BE2C (cell line): ENCODE results near the gene FOXN1.
"Not testable (repeated sequence)": the region's sequence is repeated elsewhere in the genome, so short reads cannot be mapped to it uniquely, and the experiment has no call there.

Experiments used
- DNase-seq: peaks from one replicate; pipeline ENCODE4 v3.0.0-alpha.2; 2020
- H3K27me3 ChIP-seq: fragments of 250-450 bp; sonication (Bioruptor Pico); 2 replicates; pipeline ENCODE4 v1.5.1; 2020; ENCODE audit warnings: mild to moderate bottlenecking
- H3K36me3 ChIP-seq: fragments of 250-450 bp; sonication (Bioruptor Pico); 2 replicates; pipeline ENCODE4 v1.5.1; 2020; ENCODE audit warnings: mild to moderate bottlenecking
- H3K4me1 ChIP-seq: fragments of 250-450 bp; sonication (Bioruptor Pico); 2 replicates; pipeline ENCODE4 v1.5.1; 2020
- H3K4me3 ChIP-seq: 2 replicates; pipeline ENCODE4 v1.5.1; 2011; ENCODE audit warnings: low read depth, low read length
- H3K9me3 ChIP-seq: fragments of 250-450 bp; sonication (Bioruptor Pico); 2 replicates; pipeline ENCODE4 v1.5.1; 2020
- CTCF ChIP-seq: IDR thresholded peaks from 2 replicates; pipeline ENCODE4 v1.5.1; 2012; ENCODE audit warnings: mild to moderate bottlenecking, low read depth, low read length

FOXN1 gene

DNA sequence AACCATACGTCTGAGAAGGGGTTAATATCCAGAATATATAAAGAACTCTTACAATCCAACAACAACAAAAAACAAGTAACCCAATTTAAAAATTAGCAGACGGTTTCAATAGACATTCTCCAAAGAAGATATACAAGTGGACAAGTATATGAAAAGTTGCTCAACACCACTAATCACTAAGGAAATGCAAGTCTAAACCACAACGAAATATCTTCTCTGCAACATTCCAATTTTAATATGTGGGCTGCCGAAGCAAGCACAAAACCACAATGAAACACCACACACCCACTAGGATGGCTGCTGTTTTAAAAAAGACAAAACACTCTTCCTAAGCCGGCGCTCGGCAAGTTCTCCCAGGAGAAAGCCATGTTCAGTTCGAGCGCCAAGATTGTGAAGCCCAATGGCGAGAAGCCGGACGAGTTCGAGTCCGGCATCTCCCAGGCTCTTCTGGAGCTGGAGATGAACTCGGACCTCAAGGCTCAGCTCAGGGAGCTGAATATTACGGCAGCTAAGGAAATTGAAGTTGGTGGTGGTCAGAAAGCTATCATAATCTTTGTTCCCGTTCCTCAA lies 38.6 kb upstream of the FOXN1 start:
- H3K4me3 ChIP-seq: no peak overlapping the region
- H3K4me1 ChIP-seq: no peaks in the 10 kb centered on the region
- no peak for TF ChIP-seq CTCF
- no peak for DNase-seq
- H3K36me3 ChIP-seq: no peaks in the 10 kb centered on the region
- no peaks in the 10 kb centered on the region for H3K27me3 ChIP-seq
- no peaks in the 10 kb centered on the region for H3K9me3 ChIP-seq

- not testable (repeated sequence) for DNase-seq, H3K9me3 ChIP-seq, H3K27me3 ChIP-seq, H3K4me3 ChIP-seq, H3K4me1 ChIP-seq, H3K36me3 ChIP-seq
These were observed 38.0 kb upstream of the FOXN1 start for GRCh38 chr17:28468033-28468735.

- Histone ChIP-seq H3K27me3 (no peaks in the 10 kb centered on the region), H3K4me3 (no peak overlapping the region), H3K9me3 (no peaks in the 10 kb centered on the region), H3K36me3 (no peaks in the 10 kb centered on the region), H3K4me1 (no peaks in the 10 kb centered on the region)
- TF ChIP-seq CTCF: no peak
- no peak for DNase-seq
These were observed 37.4 kb upstream of the FOXN1 start for GRCh38 chr17:28468781-28469180.

DNA sequence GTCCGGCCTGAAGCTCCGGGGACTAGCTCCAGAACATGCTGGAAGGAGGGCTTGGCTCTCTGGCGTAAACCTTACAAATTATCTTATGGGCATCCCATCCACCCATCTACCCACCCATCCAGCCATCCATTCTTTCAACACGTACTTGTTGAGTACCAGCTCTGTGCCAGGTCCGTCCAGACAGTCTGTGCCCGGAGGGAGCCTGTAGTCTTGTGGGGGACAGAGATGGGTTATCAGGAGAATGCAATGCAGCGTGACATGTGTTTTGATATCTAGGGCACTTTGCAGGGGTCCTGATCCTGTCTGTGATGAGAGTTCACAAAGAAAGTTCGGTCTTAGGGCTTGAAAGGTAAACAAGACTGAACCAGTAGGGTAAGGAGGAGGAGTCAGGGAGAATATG lies 36.8 kb upstream of the FOXN1 start:
- no peak for TF ChIP-seq CTCF

GRCh38 chr17:28470266-28470913 lies 35.8 kb upstream of the FOXN1 start:
- TF ChIP-seq CTCF: no peak
- Histone ChIP-seq H3K27me3 (no peaks in the 10 kb centered on the region), H3K4me3 (no peak overlapping the region), H3K36me3 (no peaks in the 10 kb centered on the region), H3K4me1 (no peaks in the 10 kb centered on the region), H3K9me3 (no peaks in the 10 kb centered on the region)
- DNase-seq: no peak

More for the DNA sequence above, 36.8 kb upstream of the FOXN1 start:
- no peaks in the 10 kb centered on the region for H3K9me3 ChIP-seq
- no peaks in the 10 kb centered on the region for H3K36me3 ChIP-seq
- no peaks in the 10 kb centered on the region for H3K4me1 ChIP-seq
- no peak for DNase-seq
- no peaks in the 10 kb centered on the region for H3K27me3 ChIP-seq
- H3K4me3 ChIP-seq: no peak overlapping the region

GRCh38 chr17:28470914-28471366 lies 35.2 kb upstream of the FOXN1 start:
- Histone ChIP-seq H3K36me3 (no peaks in the 10 kb centered on the region), H3K9me3 (no peaks in the 10 kb centered on the region), H3K4me1 (no peaks in the 10 kb centered on the region), H3K27me3 (no peaks in the 10 kb centered on the region), H3K4me3 (no peak overlapping the region)
- no peak for DNase-seq
- TF ChIP-seq CTCF: no peak
